HG03159 (cell line): ENCODE measurements around the gene POPDC2.

ENCODE experiments used
- ATAC-seq: cut with Tn5 transposase; IDR thresholded peaks from one replicate; pipeline ENCODE4 v1.9.1; 2021; ENCODE audit warnings: mild to moderate bottlenecking, moderate library complexity; ENCODE audit not compliant: unreplicated experiment

The POPDC2 gene

GRCh38 chr3:119642746-119643473 lies 17.5 kb downstream of the POPDC2 start:
- ATAC-seq, result no peak

- ATAC-seq, result no peak
Observed at GRCh38 chr3:119641416-119641815, 19.0 kb downstream of the POPDC2 start.

- no peak for ATAC-seq
Observed at GRCh38 chr3:119639494-119640350, 20.7 kb downstream of the POPDC2 start.

- ATAC-seq, result peak; percentile 39
Observed at GRCh38 chr3:119637679-119638477, 22.5 kb downstream of the POPDC2 start.

- ATAC-seq, result no peak
Observed at GRCh38 chr3:119636891-119637611, 23.3 kb downstream of the POPDC2 start.

- no peak for ATAC-seq
Observed at GRCh38 chr3:119636249-119636648, 24.1 kb downstream of the POPDC2 start.

- ATAC-seq, result no peak
Observed at GRCh38 chr3:119635719-119636118, 24.7 kb downstream of the POPDC2 start.

GRCh38 chr3:119632829-119633228 lies 27.6 kb downstream of the POPDC2 start:
- no peak for ATAC-seq

- ATAC-seq, result no peak
Observed at GRCh38 chr3:119632216-119632615, 28.2 kb downstream of the POPDC2 start.

- ATAC-seq, result no peak
Observed at GRCh38 chr3:119631516-119631915, 28.9 kb downstream of the POPDC2 start.

- ATAC-seq, result no peak
Observed at GRCh38 chr3:119630880-119631329, 29.5 kb downstream of the POPDC2 start.

- ATAC-seq, result no peak
Observed at GRCh38 chr3:119630128-119630879, 30.1 kb downstream of the POPDC2 start.

- peak; percentile 37 for ATAC-seq
Observed at GRCh38 chr3:119628816-119629445, 31.5 kb downstream of the POPDC2 start.

- peak; percentile 61 for ATAC-seq
Observed at GRCh38 chr3:119628390-119628789, 32.0 kb downstream of the POPDC2 start.

- ATAC-seq, result no peak
Observed at GRCh38 chr3:119627461-119627860, 32.9 kb downstream of the POPDC2 start.

- ATAC-seq, result no peak
Observed at GRCh38 chr3:119626196-119626595, 34.2 kb downstream of the POPDC2 start.

GRCh38 chr3:119625451-119626153 lies 34.8 kb downstream of the POPDC2 start:
- ATAC-seq, result no peak

- ATAC-seq, result no peak
Observed at GRCh38 chr3:119624002-119624720, 36.2 kb downstream of the POPDC2 start.
